Astrocyte (in vitro differentiated cells and primary cell): Measurements from ENCODE around the gene CAMK2G.

Experiments used
- CTCF ChIP-seq: IDR thresholded peaks from 2 replicates; pipeline ENCODE4 v1.5.1; 2011; ENCODE audit warnings: low read depth, mild to moderate bottlenecking, inconsistent platforms, low read length, moderate library complexity; ENCODE audit not compliant: insufficient read depth
- EZH2 ChIP-seq: IDR thresholded peaks from 2 replicates; pipeline ENCODE4 v1.6.1; 2012; ENCODE audit warnings: mild to moderate bottlenecking, low read length, inconsistent platforms; ENCODE audit not compliant: insufficient read depth

GRCh38 chr10:73814896-73815718, 59.2 kb downstream of the CAMK2G start:
- TF ChIP-seq CTCF = no peak
- TF ChIP-seq EZH2 = no peak
